Neutrophil (primary cell): Measurements from ENCODE around the gene NCDN.

Experiments used
- H3K27ac ChIP-seq: fragments of 200-600 bp; sonication (generic); 2 replicates; pipeline ENCODE4 v1.5.1; 2016; ENCODE audit warnings: mild to moderate bottlenecking, moderate library complexity
- H3K27me3 ChIP-seq: fragments of 200-600 bp; sonication (generic); 2 replicates; pipeline ENCODE4 v1.6.0; 2016; ENCODE audit warnings: mild to moderate bottlenecking
- H3K36me3 ChIP-seq: fragments of 200-600 bp; sonication (generic); 2 replicates; pipeline ENCODE4 v1.5.1; 2017
- H3K4me1 ChIP-seq, 2 experiments: fragments of 200-600 bp in 1 of 2; sonication (generic) in 1 of 2; 1 replicate in 1 of 2; 2 replicates in 1 of 2; pipeline versions ENCODE4 v1.5.1 to v1.6.1; 2013 to 2016; ENCODE audit warnings: low read depth in 1 of 2, low read length in 1 of 2, mild to moderate bottlenecking in 1 of 2, moderate library complexity in 1 of 2; ENCODE audit not compliant: control insufficient read depth in 1 of 2, insufficient read depth in 1 of 2
- H3K4me3 ChIP-seq, 2 experiments: fragments of 200-600 bp in 1 of 2; sonication (generic) in 1 of 2; 1 replicate in 1 of 2; 2 replicates in 1 of 2; pipeline ENCODE4 v1.5.1; 2013 to 2016; ENCODE audit warnings: low read depth in 1 of 2, low read length in 1 of 2, mild to moderate bottlenecking in 1 of 2, moderate library complexity in 1 of 2
- H3K9me3 ChIP-seq: fragments of 200-600 bp; sonication (generic); 2 replicates; pipeline ENCODE4 v1.5.1; 2016
- TF ChIP-seq, protein P1 (sequence below): fragments of 200-600 bp; sonication (generic); IDR thresholded peaks from 2 replicates; pipeline ENCODE4 v1.5.1; 2016; ENCODE audit warnings: antibody characterized with exemption

NCDN gene

GRCh38 chr1:35539073-35539823, 18.4 kb upstream of the NCDN start:
- Histone ChIP-seq H3K4me1 (peaks cover 38 to 48% of the 10 kb centered on the region in 2 experiments), H3K9me3 (no peaks in the 10 kb centered on the region), H3K27ac (peak overlapping the region; percentile 60), H3K27me3 (no peaks in the 10 kb centered on the region), H3K4me3 (no peak overlapping the region), H3K36me3 (no peaks in the 10 kb centered on the region)
- TF ChIP-seq, protein P1, sequence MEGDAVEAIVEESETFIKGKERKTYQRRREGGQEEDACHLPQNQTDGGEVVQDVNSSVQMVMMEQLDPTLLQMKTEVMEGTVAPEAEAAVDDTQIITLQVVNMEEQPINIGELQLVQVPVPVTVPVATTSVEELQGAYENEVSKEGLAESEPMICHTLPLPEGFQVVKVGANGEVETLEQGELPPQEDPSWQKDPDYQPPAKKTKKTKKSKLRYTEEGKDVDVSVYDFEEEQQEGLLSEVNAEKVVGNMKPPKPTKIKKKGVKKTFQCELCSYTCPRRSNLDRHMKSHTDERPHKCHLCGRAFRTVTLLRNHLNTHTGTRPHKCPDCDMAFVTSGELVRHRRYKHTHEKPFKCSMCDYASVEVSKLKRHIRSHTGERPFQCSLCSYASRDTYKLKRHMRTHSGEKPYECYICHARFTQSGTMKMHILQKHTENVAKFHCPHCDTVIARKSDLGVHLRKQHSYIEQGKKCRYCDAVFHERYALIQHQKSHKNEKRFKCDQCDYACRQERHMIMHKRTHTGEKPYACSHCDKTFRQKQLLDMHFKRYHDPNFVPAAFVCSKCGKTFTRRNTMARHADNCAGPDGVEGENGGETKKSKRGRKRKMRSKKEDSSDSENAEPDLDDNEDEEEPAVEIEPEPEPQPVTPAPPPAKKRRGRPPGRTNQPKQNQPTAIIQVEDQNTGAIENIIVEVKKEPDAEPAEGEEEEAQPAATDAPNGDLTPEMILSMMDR, result no peak

- Histone ChIP-seq H3K27me3 (no peaks in the 10 kb centered on the region), H3K27ac (peak overlapping the region; percentile 60), H3K36me3 (no peaks in the 10 kb centered on the region), H3K4me1 (peaks cover 44 to 53% of the 10 kb centered on the region in 2 experiments), H3K4me3 (no peak overlapping the region), H3K9me3 (no peaks in the 10 kb centered on the region)
- TF ChIP-seq, protein P1, result no peak
These were observed 17.8 kb upstream of the NCDN start for GRCh38 chr1:35539824-35540261.

DNA sequence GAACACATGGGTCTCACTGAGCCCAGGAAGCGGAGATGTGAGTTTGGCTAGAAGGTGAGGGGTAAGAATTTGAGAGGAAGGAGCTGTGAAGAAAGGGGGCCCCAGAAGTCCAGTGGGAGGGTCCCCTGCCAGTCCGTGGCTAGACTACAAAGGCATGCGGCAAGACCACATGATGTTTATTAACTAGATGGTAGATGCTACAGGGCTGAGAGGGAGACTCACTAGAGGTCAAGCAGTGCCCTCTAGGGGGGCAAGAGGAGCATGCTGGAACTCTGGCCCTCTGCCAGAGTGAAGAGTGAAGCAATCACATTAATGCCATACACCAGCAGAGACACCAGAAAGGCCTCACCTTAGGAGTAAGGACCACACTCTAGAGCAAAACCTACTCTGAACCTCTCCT, 12.6 kb upstream of the NCDN start:
- Histone ChIP-seq H3K4me1 (peaks cover 38 to 50% of the 10 kb centered on the region in 2 experiments), H3K27me3 (no peaks in the 10 kb centered on the region), H3K27ac (peak overlapping the region; percentile 67), H3K4me3 (peak overlapping the region in 1 of 2 experiments; percentile 10), H3K36me3 (peaks cover 10% of the 10 kb centered on the region), H3K9me3 (no peaks in the 10 kb centered on the region)
- TF ChIP-seq, protein P1, result peak; percentile 23

DNA sequence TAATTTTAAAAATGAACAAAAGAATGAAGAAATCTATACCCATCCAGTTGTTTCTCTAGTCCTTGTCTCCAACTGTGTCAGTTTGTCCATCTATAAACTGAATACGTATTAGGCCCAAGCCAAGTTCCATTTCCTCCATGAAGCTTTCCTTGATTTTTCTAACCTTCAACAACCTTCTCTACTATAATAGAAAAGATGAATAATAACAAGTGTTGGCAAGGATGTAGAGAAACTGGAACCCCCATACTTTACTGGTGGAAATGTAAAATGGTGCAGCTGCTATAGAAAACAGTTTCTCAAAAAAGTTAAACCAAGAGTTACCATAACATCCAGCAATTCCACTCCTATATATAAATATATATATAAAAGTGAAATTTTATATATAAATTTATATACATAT, 11.0 kb upstream of the NCDN start:
- TF ChIP-seq, protein P1, result no peak
- Histone ChIP-seq H3K27ac (no peak overlapping the region), H3K4me1 (peaks cover 24 to 34% of the 10 kb centered on the region in 2 experiments), H3K4me3 (no peak overlapping the region), H3K27me3 (no peaks in the 10 kb centered on the region), H3K9me3 (no peaks in the 10 kb centered on the region), H3K36me3 (peaks cover 25% of the 10 kb centered on the region)

GRCh38 chr1:35553851-35554250, 3.7 kb upstream of the NCDN start:
- Histone ChIP-seq H3K36me3 (peaks cover 46% of the 10 kb centered on the region), H3K27ac (no peak overlapping the region)

More at GRCh38 chr1:35553851-35554250, 3.7 kb upstream of the NCDN start:
- TF ChIP-seq, protein P1, result no peak
- Histone ChIP-seq H3K4me1 (peaks cover 29% of the 10 kb centered on the region in 2 experiments), H3K4me3 (no peak overlapping the region), H3K27me3 (no peaks in the 10 kb centered on the region), H3K9me3 (no peaks in the 10 kb centered on the region)
